NCI-H82 treated with DMSO at 0.1 percent for 48 hours (cell line): ENCODE results near the gene GLCE.
"Not testable (repeated sequence)": the region's sequence is repeated elsewhere in the genome, so short reads cannot be mapped to it uniquely, and the experiment has no call there.

Experiments used
- DNase-seq: peaks from one replicate; lab custom pipeline; 2025; ENCODE audit not compliant: unreplicated experiment; lab: John Stamatoyannopoulos, UW

The GLCE gene

GRCh38 chr15:69297642-69298353, 137.4 kb downstream of the GLCE start:
- DNase-seq = no peak

GRCh38 chr15:69298354-69298696, 137.9 kb downstream of the GLCE start:
- DNase-seq = no peak

DNA sequence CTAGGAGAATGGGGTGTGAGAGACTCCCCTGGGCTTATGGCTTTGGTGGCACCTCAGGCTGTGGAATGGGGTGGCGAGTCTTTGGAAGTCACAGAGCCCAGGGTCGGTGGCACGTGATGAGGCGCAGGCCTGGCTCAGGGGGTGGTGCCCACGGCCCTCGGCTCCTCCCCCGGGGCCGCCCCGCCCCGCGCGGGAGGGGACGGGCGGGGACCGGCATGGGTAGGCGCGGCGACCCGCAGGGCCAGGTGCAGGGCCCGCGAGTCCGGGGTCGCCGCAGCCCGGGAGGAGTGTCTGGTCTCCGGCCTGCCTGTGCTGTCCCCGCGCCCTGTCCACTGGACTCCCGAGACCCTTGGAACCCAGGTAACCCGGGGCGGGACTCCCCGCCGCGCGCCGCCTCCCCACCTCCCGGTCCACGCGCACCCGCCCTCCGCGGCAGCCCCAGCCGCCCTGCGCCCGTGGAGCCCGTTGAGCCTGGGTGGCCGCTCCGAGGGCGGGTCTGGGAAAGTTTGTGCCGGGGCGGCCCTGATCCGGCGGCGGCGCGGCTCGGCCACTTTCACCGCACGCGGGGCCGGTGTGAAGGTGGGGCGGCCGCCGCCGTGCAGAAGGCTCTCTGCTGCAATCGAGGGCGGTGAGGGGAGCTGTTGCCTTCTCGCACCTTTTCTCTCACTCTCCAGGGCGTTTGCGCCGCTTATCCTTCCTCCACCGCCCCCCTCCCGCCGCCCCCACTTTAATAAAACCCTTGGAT, 138.4 kb downstream of the GLCE start, which contains the start of gene PAQR5:
TSS of gene PAQR5 (plus strand) at position 216 of the 745 bp plus-strand sequence. CDS start 61,169 bp downstream, outside the sequence.
- peak; percentile 27 for DNase-seq

DNA sequence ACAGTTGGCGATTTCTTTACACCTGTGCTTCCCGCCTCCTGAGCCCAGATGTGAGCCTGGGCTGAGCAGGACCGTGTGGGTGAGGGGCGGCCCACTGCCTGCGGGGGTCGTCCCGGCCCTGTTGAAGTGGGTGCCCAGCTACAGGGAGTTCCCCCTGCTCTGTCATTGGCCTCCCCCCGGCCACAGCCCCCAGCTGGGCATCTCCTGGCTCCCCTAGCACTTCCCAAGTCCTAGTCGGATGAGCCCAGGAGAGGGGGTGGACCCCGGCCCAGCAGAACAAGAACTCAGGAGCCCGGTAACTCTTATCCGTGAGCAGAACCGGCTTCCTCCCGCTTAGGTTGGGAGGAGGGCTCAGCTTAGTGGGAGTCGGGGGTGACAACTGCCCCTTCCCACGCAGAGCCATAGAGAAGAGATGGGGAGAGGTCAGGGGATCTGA, 139.0 kb downstream of the GLCE start:
- no peak for DNase-seq

DNA sequence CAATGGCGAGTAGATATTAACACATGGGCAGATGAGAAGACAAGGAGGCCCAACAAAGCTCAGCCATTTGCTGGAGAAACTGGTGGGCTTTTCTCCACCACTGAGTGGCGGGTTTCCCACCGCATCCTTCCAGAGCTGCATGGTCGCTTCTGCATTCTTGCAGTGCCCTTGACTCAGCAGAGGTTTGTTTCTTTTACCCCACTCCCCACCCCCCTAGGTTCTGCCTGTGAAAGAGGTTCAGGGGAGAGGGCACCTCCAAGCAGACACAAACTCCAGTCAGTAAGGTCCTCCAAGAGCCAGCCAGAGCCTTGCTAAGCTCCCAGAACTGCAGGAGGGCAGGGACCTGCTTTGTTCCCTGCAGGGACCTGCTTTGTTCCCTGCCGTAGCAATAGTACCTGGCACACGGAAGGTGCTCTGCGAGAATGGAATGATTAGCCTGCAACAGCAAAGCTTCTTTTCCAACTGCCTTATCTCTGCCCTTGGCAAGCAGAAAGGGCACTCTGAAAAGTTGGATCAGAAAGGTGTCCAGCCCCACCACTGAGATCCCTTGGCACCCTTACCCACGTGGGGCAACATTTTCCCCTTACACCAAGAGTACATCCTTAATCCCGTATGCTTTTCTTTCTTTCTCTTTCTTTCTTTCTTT, 139.6 kb downstream of the GLCE start:
- no peak for DNase-seq

GRCh38 chr15:69301101-69301500, 140.7 kb downstream of the GLCE start:
- DNase-seq = not testable (repeated sequence)

GRCh38 chr15:69302087-69302486, 141.7 kb downstream of the GLCE start:
- DNase-seq = not testable (repeated sequence)

- peak; percentile 26 for DNase-seq
Observed at GRCh38 chr15:69302929-69303328, 142.5 kb downstream of the GLCE start.

DNA sequence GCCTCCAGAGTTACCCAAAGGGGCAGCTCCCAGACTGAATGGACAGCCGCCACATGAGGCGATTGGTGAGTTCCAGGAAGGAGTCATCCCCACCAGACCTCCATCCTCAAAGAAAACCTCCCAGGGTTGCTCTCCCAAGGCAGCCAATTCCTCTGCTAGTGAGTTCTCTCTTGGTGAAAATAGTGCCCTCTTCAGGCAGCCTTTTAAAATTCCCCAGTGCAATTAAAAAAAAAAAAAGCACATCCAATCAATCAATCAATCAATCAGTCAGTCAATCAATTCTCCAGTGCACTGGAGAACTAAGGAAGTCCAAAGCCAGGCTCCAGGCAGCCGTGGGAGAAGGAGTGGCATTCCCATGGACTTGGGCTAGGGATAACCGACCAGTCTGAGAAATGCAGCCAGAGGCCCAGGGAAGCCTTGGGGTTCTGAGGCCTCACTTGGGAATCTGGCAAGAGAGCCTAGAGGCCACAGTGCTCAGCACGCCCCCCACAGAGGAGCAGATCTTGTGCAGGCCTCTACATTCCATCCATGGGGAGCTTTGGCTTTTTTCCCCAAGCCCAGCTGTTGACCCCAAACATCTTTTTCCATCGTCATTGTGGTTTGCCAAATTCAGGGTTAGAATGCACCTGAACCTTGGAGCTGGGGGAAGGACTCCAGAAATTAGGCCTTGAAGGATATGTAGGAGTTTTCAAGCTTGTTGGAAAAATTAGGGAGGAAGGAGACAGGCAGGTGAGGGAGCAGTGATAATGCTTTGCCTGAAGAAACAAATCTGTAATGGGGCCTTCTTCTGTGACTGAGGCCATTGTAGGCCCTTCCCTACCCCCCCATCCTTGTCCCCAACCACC, 143.1 kb downstream of the GLCE start:
- no peak for DNase-seq

DNA sequence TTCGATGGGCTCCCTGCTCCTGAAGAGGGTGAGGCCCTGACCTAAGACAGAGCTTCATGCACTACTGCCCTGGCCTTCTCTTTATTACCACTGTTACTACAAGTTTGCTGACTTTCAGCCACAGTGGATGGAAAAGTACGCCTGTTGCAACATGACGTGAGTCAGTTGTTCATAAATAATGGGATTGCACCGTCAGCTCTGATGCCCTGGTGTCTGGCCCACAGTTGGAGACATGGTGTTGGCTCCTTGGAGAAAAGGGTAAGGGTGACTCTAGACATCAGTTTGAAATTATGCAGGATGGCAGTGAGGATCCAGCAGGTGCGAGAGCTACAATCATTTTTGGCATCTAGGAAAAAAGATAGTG, 143.7 kb downstream of the GLCE start:
- no peak for DNase-seq

- no peak for DNase-seq
Observed at GRCh38 chr15:69305204-69305931, 144.9 kb downstream of the GLCE start.

DNA sequence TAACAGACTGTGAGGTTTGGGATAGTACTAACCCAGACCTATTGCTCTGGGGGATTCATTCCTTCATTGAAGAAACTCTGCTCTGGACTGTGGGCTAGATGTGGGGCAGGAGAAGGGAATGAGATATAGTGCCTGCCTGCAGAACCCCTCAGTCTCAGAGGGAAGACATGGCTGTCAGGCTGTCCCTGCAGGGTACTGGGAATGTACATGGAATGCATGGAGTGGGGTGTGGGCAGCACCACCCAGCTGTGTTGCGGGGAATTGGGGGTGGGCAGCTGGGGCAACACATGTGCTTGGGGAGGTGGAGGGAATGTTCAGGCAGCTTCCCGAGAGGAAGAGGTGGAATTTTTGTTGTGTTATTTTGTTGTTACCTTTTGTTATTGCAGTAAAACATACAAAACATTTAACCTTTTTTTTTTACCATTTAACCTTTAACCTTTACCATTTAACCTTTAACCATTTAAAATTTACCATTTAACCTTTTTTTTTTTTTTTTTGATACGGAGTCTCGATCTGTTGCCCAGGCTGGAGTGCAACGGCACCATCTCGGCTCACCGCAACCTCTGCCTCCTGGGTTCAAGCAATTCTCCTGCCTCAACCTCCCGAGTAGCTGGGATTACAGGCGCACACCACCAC, 145.6 kb downstream of the GLCE start:
- DNase-seq = no peak

DNA sequence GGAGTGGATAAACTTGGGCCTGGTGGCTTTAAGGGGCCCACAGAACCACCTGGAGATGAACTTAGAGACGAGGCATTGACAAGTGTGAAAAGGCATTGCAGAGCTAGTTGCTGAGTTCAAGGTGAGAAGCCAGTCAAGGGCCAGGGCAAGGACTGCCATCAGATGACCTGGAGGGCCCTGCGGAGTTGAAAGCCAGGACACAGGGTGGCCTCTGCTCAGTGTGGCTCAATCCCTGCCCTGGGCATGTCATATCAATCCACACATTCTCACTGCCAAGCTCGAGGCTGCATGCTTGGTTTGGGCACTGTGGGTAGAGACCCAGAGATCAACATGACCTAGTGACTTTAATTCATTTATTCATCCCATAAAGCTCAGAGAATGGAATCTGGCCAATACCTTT, 147.5 kb downstream of the GLCE start:
- DNase-seq = no peak

- no peak for DNase-seq
Observed at GRCh38 chr15:69308949-69309348, 148.5 kb downstream of the GLCE start.

- DNase-seq = no peak
Observed at GRCh38 chr15:69311319-69311721, 150.9 kb downstream of the GLCE start.

- no peak for DNase-seq
Observed at GRCh38 chr15:69313432-69314000, 153.1 kb downstream of the GLCE start.

- no peak for DNase-seq
Observed at GRCh38 chr15:69314131-69314530, 153.7 kb downstream of the GLCE start.

- DNase-seq = no peak
Observed at GRCh38 chr15:69314736-69315135, 154.3 kb downstream of the GLCE start.

- no peak for DNase-seq
Observed at GRCh38 chr15:69315402-69316110, 155.1 kb downstream of the GLCE start.
